SK-N-SH (cell line): ENCODE measurements around the gene BNC2. TPM values are rescaled to one million over a fixed set of nuclear protein-coding genes. Genes with fewer than 3 reads are reported as not detected.

Experiments
- CTCF ChIA-PET: fragments of 300-600, 350-600 bp; formaldehyde crosslinking; extraction: SDS; loops from one replicate; lab custom pipeline; 2021; lab: Yijun Ruan, JAX
- POLR2A ChIA-PET: fragments of 350-600 bp; sonication (Branson Sonifier 250); formaldehyde crosslinking; extraction: SDS; loops from one replicate; lab custom pipeline; 2020; ENCODE audit warnings: antibody characterized with exemption, inconsistent platforms; lab: Yijun Ruan, JAX
- DNase-seq: peaks from one replicate; pipeline ENCODE4 v3.0.0; 2012
- H2AFZ ChIP-seq: fragments of 200-600 bp; sonication (generic); 2 replicates; pipeline ENCODE4 v1.8.1; 2016; ENCODE audit warnings: antibody characterized with exemption, mild to moderate bottlenecking, low read depth
- H3F3A ChIP-seq: fragments of 200-600 bp; sonication (generic); replicated peaks from 2 replicates; pipeline ENCODE3; 2016; ENCODE audit warnings: antibody characterized with exemption, mild to moderate bottlenecking; ENCODE audit not compliant: insufficient read depth
- H3K27ac ChIP-seq, 2 experiments: fragments of 200-500 bp in 1 of 2; fragments of 200-600 bp in 1 of 2; sonication (Bioruptor generic) in 1 of 2; sonication (generic), shearing (Covaris generic) in 1 of 2; 2 replicates each; pipeline versions ENCODE4 v1.5.1 to v1.6.1; 2014 to 2016; ENCODE audit warnings: low read depth in 2 of 2, inconsistent platforms in 1 of 2, low read length in 1 of 2, mild to moderate bottlenecking in 1 of 2, mixed read lengths in 1 of 2
- H3K27me3 ChIP-seq: fragments of 200-600 bp; sonication (generic), shearing (Covaris generic); 2 replicates; pipeline ENCODE4 v1.6.1; 2016; ENCODE audit warnings: mixed run types; ENCODE audit not compliant: insufficient read depth
- H3K36me3 ChIP-seq, 2 experiments: fragments of 200-500 bp in 1 of 2; fragments of 200-600 bp in 1 of 2; sonication (Bioruptor generic) in 1 of 2; sonication (generic) in 1 of 2; replicated peaks in 1 of 2; 2 replicates each; pipeline versions ENCODE3 to v1.5.1; 2014 to 2016; ENCODE audit warnings: low read length in 1 of 2, mild to moderate bottlenecking in 1 of 2; ENCODE audit not compliant: insufficient read depth in 2 of 2, control insufficient read depth in 1 of 2
- H3K4me1 ChIP-seq, 2 experiments: fragments of 200-500 bp in 1 of 2; fragments of 200-600 bp in 1 of 2; sonication (Bioruptor generic) in 1 of 2; sonication (generic), shearing (Covaris generic) in 1 of 2; 2 replicates each; pipeline versions ENCODE4 v1.5.1 to v1.6.1; 2014 to 2016; ENCODE audit warnings: low read depth in 1 of 2, low read length in 1 of 2, mixed run types in 1 of 2; ENCODE audit not compliant: insufficient read depth in 2 of 2, control insufficient read depth in 1 of 2
- H3K4me2 ChIP-seq: fragments of 200-600 bp; sonication (generic), shearing (Covaris generic); 2 replicates; pipeline ENCODE4 v1.6.1; 2017; ENCODE audit warnings: mixed run types
- H3K4me3 ChIP-seq, 2 experiments: fragments of 200-500 bp in 1 of 2; fragments of 200-600 bp in 1 of 2; sonication (Bioruptor generic) in 1 of 2; sonication (generic), shearing (Covaris generic) in 1 of 2; 2 replicates each; pipeline versions ENCODE4 v1.5.1 to v1.8.1; 2014 to 2016; ENCODE audit warnings: low read depth in 2 of 2, inconsistent platforms in 1 of 2, low read length in 1 of 2, mild to moderate bottlenecking in 1 of 2, mixed read lengths in 1 of 2, moderate library complexity in 1 of 2
- H3K79me2 ChIP-seq: fragments of 200-600 bp; sonication (generic); 2 replicates; pipeline ENCODE4 v1.8.1; 2017; ENCODE audit warnings: mild to moderate bottlenecking; ENCODE audit not compliant: insufficient read depth
- H3K9ac ChIP-seq: fragments of 200-600 bp; sonication (generic); 2 replicates; pipeline ENCODE4 v1.6.1; 2017; ENCODE audit warnings: mixed run types
- H3K9me2 ChIP-seq: fragments of 200-600 bp; sonication (generic); 2 replicates; pipeline ENCODE4 v1.6.1; 2017; ENCODE audit warnings: mixed run types
- H3K9me3 ChIP-seq: fragments of 200-600 bp; sonication (generic); 2 replicates; pipeline ENCODE4 v1.6.1; 2017; ENCODE audit warnings: mixed run types, mild to moderate bottlenecking, moderate library complexity
- H4K20me1 ChIP-seq: fragments of 200-600 bp; sonication (generic); 2 replicates; pipeline ENCODE4 v1.6.1; 2017; ENCODE audit warnings: mild to moderate bottlenecking, mixed run types; ENCODE audit not compliant: insufficient read depth
- EP300 ChIP-seq, 2 experiments: IDR thresholded peaks; 2 replicates each; pipeline versions ENCODE4 v1.4.0 to v1.6.1; 2012; ENCODE audit warnings: borderline replicate concordance in 1 of 2, low read depth in 1 of 2, low read length in 1 of 2
- EZH2phosphoT487 ChIP-seq: fragments of 200-600 bp; sonication (generic); IDR thresholded peaks from 2 replicates; pipeline ENCODE4 v1.6.1; 2017; ENCODE audit warnings: low read depth, mixed run types, mild to moderate bottlenecking, antibody characterized with exemption, moderate library complexity, borderline replicate concordance
- FOSL2 ChIP-seq: IDR thresholded peaks from 2 replicates; pipeline ENCODE4 v1.4.0; 2012; ENCODE audit warnings: low read depth, mild to moderate bottlenecking, moderate library complexity, borderline replicate concordance
- FOXJ3 ChIP-seq: sonication (generic); formaldehyde crosslinking; IDR thresholded peaks from 2 replicates; pipeline ENCODE4 v1.5.1; 2020; ENCODE audit warnings: mild to moderate bottlenecking, missing genetic modification reagents
- FOXM1 ChIP-seq: IDR thresholded peaks from 2 replicates; pipeline ENCODE4 v1.4.0; 2012; ENCODE audit warnings: low read depth, mild to moderate bottlenecking
- GATA2 ChIP-seq: sonication (generic); formaldehyde crosslinking; IDR thresholded peaks from 2 replicates; pipeline ENCODE4 v1.5.0; 2020; ENCODE audit warnings: mild to moderate bottlenecking, missing genetic modification reagents
- JUND ChIP-seq: IDR thresholded peaks from 2 replicates; pipeline ENCODE4 v1.4.0; 2012
- MAX ChIP-seq: IDR thresholded peaks from 2 replicates; pipeline ENCODE4 v1.4.0; 2012; ENCODE audit warnings: low read depth
- NFIC ChIP-seq: IDR thresholded peaks from 2 replicates; pipeline ENCODE4 v1.4.0; 2012; ENCODE audit warnings: borderline replicate concordance
- NRF1 ChIP-seq: IDR thresholded peaks from 2 replicates; pipeline ENCODE4 v1.6.1; 2012; ENCODE audit warnings: low read depth, mild to moderate bottlenecking, low read length
- POLR2AphosphoS5 ChIP-seq: IDR thresholded peaks from 2 replicates; pipeline ENCODE4 v1.6.1; 2012; ENCODE audit warnings: low read depth, low read length
- RAD21 ChIP-seq: IDR thresholded peaks from 2 replicates; pipeline ENCODE4 v1.6.1; 2012; ENCODE audit warnings: mild to moderate bottlenecking, low read length
- RCOR1 ChIP-seq: fragments of 150-350 bp; IDR thresholded peaks from 2 replicates; pipeline ENCODE4 v1.6.1; 2017; ENCODE audit warnings: antibody characterized with exemption, low read length
- REST ChIP-seq: IDR thresholded peaks from 2 replicates; pipeline ENCODE4 v1.6.1; 2012; ENCODE audit warnings: mild to moderate bottlenecking, low read depth, low read length, moderate library complexity
- RFX5 ChIP-seq: IDR thresholded peaks from 2 replicates; pipeline ENCODE4 v1.6.1; 2012; ENCODE audit warnings: mild to moderate bottlenecking, improper control_type of control experiment, low read length
- RXRA ChIP-seq: IDR thresholded peaks from 2 replicates; pipeline ENCODE4 v1.4.0; 2012; ENCODE audit warnings: low read depth, mild to moderate bottlenecking, borderline replicate concordance
- TAF1 ChIP-seq: IDR thresholded peaks from 2 replicates; pipeline ENCODE4 v1.6.1; 2012; ENCODE audit warnings: low read depth, mild to moderate bottlenecking, low read length, moderate library complexity, borderline replicate concordance
- TEAD4 ChIP-seq: IDR thresholded peaks from 2 replicates; pipeline ENCODE4 v1.4.0; 2012; ENCODE audit warnings: mild to moderate bottlenecking, borderline replicate concordance; ENCODE audit not compliant: insufficient read depth
- YY1 ChIP-seq: IDR thresholded peaks from 2 replicates; pipeline ENCODE4 v1.4.0; 2012; ENCODE audit warnings: low read depth, mild to moderate bottlenecking
- ZBTB33 ChIP-seq: IDR thresholded peaks from 2 replicates; pipeline ENCODE4 v1.4.0; 2012; ENCODE audit warnings: low read depth, borderline replicate concordance
- WGBS: methylation state at CpG from one replicate; pipeline ENCODE4 v1.1.6; 2017; ENCODE audit warnings: low lambda C conversion rate; 5-methylcytosine and 5-hydroxymethylcytosine counted together
- polyA plus RNA-seq, 3 experiments: library from polyadenylated mRNA; depleted of rRNA; stranded (reverse); fragments of >200 nt; gene quantifications; 2 replicates each; pipeline ENCODE4 v1.2.3, GENCODE V29; 2012
- TF ChIP-seq, protein P1 (sequence below): fragments of 150-350 bp; IDR thresholded peaks from 2 replicates; pipeline ENCODE4 v1.6.1; 2017; ENCODE audit warnings: antibody characterized with exemption, low read length, low read depth, borderline replicate concordance
- TF ChIP-seq, protein P2 (sequence below): IDR thresholded peaks from 2 replicates; pipeline ENCODE4; 2012

BNC2 gene
- polyA plus RNA-seq, 1 of the 3 experiments (the other 2 are of a cell fraction) = 8.8 TPM

DNA sequence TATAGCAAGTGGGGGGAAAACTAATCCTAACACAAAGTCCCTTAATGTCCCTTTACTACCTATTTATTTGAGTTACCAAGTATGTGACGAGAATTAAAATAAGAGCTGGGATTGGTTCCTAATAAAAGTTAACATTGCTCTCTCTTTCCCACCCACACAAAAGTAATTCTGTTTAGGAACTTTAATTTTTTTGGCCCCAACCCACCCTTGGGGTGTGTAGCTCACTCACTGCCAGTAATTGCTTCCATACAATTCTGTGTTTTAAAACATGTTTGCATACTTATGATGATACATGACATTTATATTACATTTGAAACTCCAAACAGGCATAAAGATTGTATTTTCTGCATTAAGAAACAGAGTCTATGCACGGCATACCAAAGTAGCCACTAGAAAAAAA lies 106.5 kb downstream of the BNC2 start (continued):
- TF ChIP-seq REST (no peak), NFIC (no peak), GATA2 (CRISPR knock-in tag) (no peak), POLR2AphosphoS5 (no peak), FOXJ3 (CRISPR knock-in tag) (no peak), FOSL2 (no peak), RAD21 (no peak), TEAD4 (no peak)
- TF ChIP-seq, protein P1, sequence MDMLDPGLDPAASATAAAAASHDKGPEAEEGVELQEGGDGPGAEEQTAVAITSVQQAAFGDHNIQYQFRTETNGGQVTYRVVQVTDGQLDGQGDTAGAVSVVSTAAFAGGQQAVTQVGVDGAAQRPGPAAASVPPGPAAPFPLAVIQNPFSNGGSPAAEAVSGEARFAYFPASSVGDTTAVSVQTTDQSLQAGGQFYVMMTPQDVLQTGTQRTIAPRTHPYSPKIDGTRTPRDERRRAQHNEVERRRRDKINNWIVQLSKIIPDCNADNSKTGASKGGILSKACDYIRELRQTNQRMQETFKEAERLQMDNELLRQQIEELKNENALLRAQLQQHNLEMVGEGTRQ = no peak

GRCh38 chr9:16755467-16756160 lies 114.9 kb downstream of the BNC2 start:
- no peak for DNase-seq
- Histone ChIP-seq H3K9me2 (no peaks in the 10 kb centered on the region), H3K9ac (no peak overlapping the region), H3K36me3 (no peaks in the 10 kb centered on the region), H3K9me3 (no peaks in the 10 kb centered on the region), H4K20me1 (no peaks in the 10 kb centered on the region), H3K79me2 (peaks cover 18% of the 10 kb centered on the region; the same call in 1 of the 2 replicates), H3K4me3 (no peak overlapping the region), H2AFZ (no peak overlapping the region), H3K27me3 (no peaks in the 10 kb centered on the region), H3K4me1 (no peaks in the 10 kb centered on the region), H3F3A (no peaks in the 10 kb centered on the region), H3K4me2 (no peak overlapping the region), H3K27ac (no peak overlapping the region)
- POLR2A ChIA-PET = no interaction called here
- CTCF ChIA-PET = no interaction called here
- 89% methylated on average over 8 of the region's 8 CpGs for WGBS
- TF ChIP-seq, protein P2, sequence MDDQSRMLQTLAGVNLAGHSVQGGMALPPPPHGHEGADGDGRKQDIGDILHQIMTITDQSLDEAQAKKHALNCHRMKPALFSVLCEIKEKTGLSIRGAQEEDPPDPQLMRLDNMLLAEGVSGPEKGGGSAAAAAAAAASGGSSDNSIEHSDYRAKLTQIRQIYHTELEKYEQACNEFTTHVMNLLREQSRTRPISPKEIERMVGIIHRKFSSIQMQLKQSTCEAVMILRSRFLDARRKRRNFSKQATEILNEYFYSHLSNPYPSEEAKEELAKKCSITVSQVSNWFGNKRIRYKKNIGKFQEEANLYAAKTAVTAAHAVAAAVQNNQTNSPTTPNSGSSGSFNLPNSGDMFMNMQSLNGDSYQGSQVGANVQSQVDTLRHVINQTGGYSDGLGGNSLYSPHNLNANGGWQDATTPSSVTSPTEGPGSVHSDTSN = no peak
- no peak for TF ChIP-seq FOSL2
- no peak for TF ChIP-seq TEAD4
- TF ChIP-seq RXRA = no peak
- no peak for TF ChIP-seq NRF1
- no peak for TF ChIP-seq JUND
- TF ChIP-seq NFIC = no peak
- no peak for TF ChIP-seq FOXM1
- no peak for TF ChIP-seq RFX5
- no peak for TF ChIP-seq EZH2phosphoT487
- no peak for TF ChIP-seq TAF1
- no peak for TF ChIP-seq EP300 (IDR thresholded peaks at IDR 0.05; ENCODE audit: borderline replicate concordance in 1 of 2, low read depth in 1 of 2, low read length in 1 of 2)
- TF ChIP-seq RCOR1 = no peak
- TF ChIP-seq MAX = no peak
- no peak for TF ChIP-seq ZBTB33
- TF ChIP-seq, protein P1 = no peak
- no peak for TF ChIP-seq FOXJ3 (CRISPR knock-in tag)
- no peak for TF ChIP-seq RAD21
- TF ChIP-seq YY1 = no peak
